ENCODE data around the gene ARHGAP1. TPM values are rescaled to one million over a fixed set of nuclear protein-coding genes. Genes with fewer than 3 reads are reported as not detected.

Gene ARHGAP1
- polyA plus RNA-seq, 2 of the 4 experiments (the other 2 are of a cell fraction), result 17.2 to 35.2 TPM

DNA sequence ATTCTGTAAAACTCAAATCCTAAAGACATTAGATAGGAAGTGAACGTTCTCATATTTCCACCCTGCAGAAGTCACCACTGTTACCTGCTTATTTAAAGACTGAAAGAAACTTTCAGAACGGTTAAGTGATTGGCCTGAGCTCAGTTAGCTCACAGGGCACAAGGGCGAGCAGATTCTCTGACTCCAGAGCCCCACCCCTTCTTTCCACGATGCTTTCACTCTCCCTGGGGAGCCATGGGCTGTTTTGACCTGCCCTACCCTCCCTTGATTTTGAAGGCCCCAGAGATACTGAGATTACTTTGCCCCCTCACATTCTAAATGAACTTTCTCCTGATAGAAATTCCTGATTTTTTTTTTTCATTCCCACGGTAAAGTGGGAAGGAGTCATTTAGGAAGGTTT lies 33.9 kb downstream of the ARHGAP1 start:
- ATAC-seq (no peak), DNase-seq (ENCODE audit: low read depth in 1 of 2, low spot score in 1 of 2) (no peak), FAIRE-seq (no peak)
- Histone ChIP-seq H3K9me3 (no peaks in the 10 kb centered on the region), H3K4me2 (no peak overlapping the region), H3K4me3 (no peak overlapping the region), H3K27ac (no peak overlapping the region), H3K4me1 (no peaks in the 10 kb centered on the region)
- WGBS (ENCODE audit: missing lambda C conversion rate), result 71% methylated on average over 5 of the region's 5 CpGs
- ChIA-PET POLR2A (no interaction called here), CTCF (interaction anchor here (0.5 kb wide), 1 partner anchor 32 kb away, joined by 3 read pairs; no protein-coding TSS in a partner anchor)
- TF ChIP-seq TFCP2L1 (CRISPR knock-in tag; IDR thresholded peaks at IDR 0.05) (no peak), RCOR1 (IDR thresholded peaks at IDR 0.05; ENCODE audit: low read depth, low read length) (no peak), CBX8 (IDR thresholded peaks at IDR 0.05) (no peak), CBX2 (IDR thresholded peaks at IDR 0.05; ENCODE audit: borderline replicate concordance, low read depth) (no peak), MAZ (IDR thresholded peaks at IDR 0.05; ENCODE audit: borderline replicate concordance, low read depth, low read length) (no peak), MYC (IDR thresholded peaks at IDR 0.05; ENCODE audit: borderline replicate concordance, low read length) (no peak), HOXA7 (CRISPR knock-in tag; IDR thresholded peaks at IDR 0.05) (no peak), RFX5 (IDR thresholded peaks at IDR 0.05) (no peak), SMC3 (IDR thresholded peaks at IDR 0.05) (no peak), JUNB (IDR thresholded peaks at IDR 0.05) (no peak), ZC3H11A (IDR thresholded peaks at IDR 0.05) (no peak), ZNF302 (CRISPR knock-in tag; IDR thresholded peaks at IDR 0.05) (no peak), CHD2 (IDR thresholded peaks at IDR 0.05; ENCODE audit: low read length, partially characterized antibody) (no peak), FOXS1 (CRISPR knock-in tag; IDR thresholded peaks at IDR 0.05) (no peak), JUN (IDR thresholded peaks at IDR 0.05) (no peak), NPAS2 (CRISPR knock-in tag; IDR thresholded peaks at IDR 0.05; ENCODE audit: borderline replicate concordance) (no peak), RAD21 (conservative IDR thresholded peaks at IDR 0.05 in 1 of 2, IDR thresholded peaks at IDR 0.05 in 1 of 2) (no peak)
- TF ChIP-seq, protein P1, sequence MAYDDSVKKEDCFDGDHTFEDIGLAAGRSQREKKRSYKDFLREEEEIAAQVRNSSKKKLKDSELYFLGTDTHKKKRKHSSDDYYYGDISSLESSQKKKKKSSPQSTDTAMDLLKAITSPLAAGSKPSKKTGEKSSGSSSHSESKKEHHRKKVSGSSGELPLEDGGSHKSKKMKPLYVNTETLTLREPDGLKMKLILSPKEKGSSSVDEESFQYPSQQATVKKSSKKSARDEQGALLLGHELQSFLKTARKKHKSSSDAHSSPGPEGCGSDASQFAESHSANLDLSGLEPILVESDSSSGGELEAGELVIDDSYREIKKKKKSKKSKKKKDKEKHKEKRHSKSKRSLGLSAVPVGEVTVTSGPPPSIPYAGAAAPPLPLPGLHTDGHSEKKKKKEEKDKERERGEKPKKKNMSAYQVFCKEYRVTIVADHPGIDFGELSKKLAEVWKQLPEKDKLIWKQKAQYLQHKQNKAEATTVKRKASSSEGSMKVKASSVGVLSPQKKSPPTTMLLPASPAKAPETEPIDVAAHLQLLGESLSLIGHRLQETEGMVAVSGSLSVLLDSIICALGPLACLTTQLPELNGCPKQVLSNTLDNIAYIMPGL (CRISPR knock-in tag; IDR thresholded peaks at IDR 0.05; ENCODE audit: borderline replicate concordance), result no peak
- TF ChIP-seq, protein P2, sequence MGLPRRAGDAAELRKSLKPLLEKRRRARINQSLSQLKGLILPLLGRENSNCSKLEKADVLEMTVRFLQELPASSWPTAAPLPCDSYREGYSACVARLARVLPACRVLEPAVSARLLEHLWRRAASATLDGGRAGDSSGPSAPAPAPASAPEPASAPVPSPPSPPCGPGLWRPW (IDR thresholded peaks at IDR 0.05), result no peak
- TF ChIP-seq, protein P3, sequence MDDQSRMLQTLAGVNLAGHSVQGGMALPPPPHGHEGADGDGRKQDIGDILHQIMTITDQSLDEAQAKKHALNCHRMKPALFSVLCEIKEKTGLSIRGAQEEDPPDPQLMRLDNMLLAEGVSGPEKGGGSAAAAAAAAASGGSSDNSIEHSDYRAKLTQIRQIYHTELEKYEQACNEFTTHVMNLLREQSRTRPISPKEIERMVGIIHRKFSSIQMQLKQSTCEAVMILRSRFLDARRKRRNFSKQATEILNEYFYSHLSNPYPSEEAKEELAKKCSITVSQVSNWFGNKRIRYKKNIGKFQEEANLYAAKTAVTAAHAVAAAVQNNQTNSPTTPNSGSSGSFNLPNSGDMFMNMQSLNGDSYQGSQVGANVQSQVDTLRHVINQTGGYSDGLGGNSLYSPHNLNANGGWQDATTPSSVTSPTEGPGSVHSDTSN (IDR thresholded peaks at IDR 0.05), result no peak

DNA sequence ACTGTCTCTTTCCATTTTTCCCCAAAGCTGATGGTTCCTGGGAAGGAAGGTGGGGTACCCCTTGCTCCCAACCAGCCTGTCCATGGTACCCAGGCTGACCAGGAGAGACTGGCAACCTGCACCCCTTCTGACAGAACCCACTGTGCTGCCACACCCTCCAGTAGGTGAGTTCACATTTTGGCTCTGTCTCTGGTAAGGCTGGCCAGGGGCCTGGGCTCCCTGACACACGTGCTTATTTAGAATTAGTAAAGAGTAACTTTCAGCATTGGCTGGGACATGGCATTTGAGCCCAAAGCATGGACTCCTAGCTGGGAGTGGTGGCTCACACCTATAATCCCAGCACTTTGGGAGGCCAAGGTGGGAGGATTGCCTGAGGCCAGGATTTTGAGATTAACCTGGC lies 35.1 kb downstream of the ARHGAP1 start:
- no peak for FAIRE-seq
- H3K27ac ChIP-seq, result no peak overlapping the region
- H3K4me1 ChIP-seq, result no peaks in the 10 kb centered on the region
- no peak for ATAC-seq
- POLR2A ChIA-PET, result no interaction called here
- no peak overlapping the region for H3K4me2 ChIP-seq
- no peak for TF ChIP-seq CEBPB (IDR thresholded peaks at IDR 0.05)
- TF ChIP-seq HOXB13 (CRISPR knock-in tag; IDR thresholded peaks at IDR 0.05; ENCODE audit: low read depth), result no peak
- no peak for TF ChIP-seq TFCP2L1 (CRISPR knock-in tag; IDR thresholded peaks at IDR 0.05)
- TF ChIP-seq, protein P4, sequence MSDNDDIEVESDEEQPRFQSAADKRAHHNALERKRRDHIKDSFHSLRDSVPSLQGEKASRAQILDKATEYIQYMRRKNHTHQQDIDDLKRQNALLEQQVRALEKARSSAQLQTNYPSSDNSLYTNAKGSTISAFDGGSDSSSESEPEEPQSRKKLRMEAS (IDR thresholded peaks at IDR 0.05), result no peak
- no peak for TF ChIP-seq ZSCAN20 (CRISPR knock-in tag; IDR thresholded peaks at IDR 0.05)
- TF ChIP-seq BHLHE40 (IDR thresholded peaks at IDR 0.05; ENCODE audit: low read depth, low read length), result no peak
- TF ChIP-seq, protein P5, sequence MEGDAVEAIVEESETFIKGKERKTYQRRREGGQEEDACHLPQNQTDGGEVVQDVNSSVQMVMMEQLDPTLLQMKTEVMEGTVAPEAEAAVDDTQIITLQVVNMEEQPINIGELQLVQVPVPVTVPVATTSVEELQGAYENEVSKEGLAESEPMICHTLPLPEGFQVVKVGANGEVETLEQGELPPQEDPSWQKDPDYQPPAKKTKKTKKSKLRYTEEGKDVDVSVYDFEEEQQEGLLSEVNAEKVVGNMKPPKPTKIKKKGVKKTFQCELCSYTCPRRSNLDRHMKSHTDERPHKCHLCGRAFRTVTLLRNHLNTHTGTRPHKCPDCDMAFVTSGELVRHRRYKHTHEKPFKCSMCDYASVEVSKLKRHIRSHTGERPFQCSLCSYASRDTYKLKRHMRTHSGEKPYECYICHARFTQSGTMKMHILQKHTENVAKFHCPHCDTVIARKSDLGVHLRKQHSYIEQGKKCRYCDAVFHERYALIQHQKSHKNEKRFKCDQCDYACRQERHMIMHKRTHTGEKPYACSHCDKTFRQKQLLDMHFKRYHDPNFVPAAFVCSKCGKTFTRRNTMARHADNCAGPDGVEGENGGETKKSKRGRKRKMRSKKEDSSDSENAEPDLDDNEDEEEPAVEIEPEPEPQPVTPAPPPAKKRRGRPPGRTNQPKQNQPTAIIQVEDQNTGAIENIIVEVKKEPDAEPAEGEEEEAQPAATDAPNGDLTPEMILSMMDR (IDR thresholded peaks at IDR 0.05), result no peak
- TF ChIP-seq, protein P6, sequence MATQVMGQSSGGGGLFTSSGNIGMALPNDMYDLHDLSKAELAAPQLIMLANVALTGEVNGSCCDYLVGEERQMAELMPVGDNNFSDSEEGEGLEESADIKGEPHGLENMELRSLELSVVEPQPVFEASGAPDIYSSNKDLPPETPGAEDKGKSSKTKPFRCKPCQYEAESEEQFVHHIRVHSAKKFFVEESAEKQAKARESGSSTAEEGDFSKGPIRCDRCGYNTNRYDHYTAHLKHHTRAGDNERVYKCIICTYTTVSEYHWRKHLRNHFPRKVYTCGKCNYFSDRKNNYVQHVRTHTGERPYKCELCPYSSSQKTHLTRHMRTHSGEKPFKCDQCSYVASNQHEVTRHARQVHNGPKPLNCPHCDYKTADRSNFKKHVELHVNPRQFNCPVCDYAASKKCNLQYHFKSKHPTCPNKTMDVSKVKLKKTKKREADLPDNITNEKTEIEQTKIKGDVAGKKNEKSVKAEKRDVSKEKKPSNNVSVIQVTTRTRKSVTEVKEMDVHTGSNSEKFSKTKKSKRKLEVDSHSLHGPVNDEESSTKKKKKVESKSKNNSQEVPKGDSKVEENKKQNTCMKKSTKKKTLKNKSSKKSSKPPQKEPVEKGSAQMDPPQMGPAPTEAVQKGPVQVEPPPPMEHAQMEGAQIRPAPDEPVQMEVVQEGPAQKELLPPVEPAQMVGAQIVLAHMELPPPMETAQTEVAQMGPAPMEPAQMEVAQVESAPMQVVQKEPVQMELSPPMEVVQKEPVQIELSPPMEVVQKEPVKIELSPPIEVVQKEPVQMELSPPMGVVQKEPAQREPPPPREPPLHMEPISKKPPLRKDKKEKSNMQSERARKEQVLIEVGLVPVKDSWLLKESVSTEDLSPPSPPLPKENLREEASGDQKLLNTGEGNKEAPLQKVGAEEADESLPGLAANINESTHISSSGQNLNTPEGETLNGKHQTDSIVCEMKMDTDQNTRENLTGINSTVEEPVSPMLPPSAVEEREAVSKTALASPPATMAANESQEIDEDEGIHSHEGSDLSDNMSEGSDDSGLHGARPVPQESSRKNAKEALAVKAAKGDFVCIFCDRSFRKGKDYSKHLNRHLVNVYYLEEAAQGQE (IDR thresholded peaks at IDR 0.05), result no peak
- no peak for TF ChIP-seq EP300 (IDR thresholded peaks at IDR 0.05)
- TF ChIP-seq, protein P7, sequence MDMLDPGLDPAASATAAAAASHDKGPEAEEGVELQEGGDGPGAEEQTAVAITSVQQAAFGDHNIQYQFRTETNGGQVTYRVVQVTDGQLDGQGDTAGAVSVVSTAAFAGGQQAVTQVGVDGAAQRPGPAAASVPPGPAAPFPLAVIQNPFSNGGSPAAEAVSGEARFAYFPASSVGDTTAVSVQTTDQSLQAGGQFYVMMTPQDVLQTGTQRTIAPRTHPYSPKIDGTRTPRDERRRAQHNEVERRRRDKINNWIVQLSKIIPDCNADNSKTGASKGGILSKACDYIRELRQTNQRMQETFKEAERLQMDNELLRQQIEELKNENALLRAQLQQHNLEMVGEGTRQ (IDR thresholded peaks at IDR 0.05), result no peak
- TF ChIP-seq MAZ (IDR thresholded peaks at IDR 0.05; ENCODE audit: borderline replicate concordance, low read depth, low read length), result no peak
- no peak for TF ChIP-seq POLR2A (IDR thresholded peaks at IDR 0.05; ENCODE audit: low read length)
- H3K4me3 ChIP-seq, result no peak overlapping the region
- no peaks in the 10 kb centered on the region for H3K9me3 ChIP-seq
- 79% methylated on average over 1 of the region's 1 CpG for WGBS (ENCODE audit: missing lambda C conversion rate)
- no peak for DNase-seq (ENCODE audit: low read depth in 1 of 2, low spot score in 1 of 2)
- CTCF ChIA-PET, result interaction anchor here (0.6 kb wide), 1 partner anchor 127 kb away, joined by 3 read pairs; no protein-coding TSS in a partner anchor
